Stimulated activated CD4-positive, alpha-beta T cell treated with anti-CD3 and anti-CD28 coated beads, Interleukin-15, amount 100 ng/mL, for 1 hour (primary cell): ENCODE results near the gene IGFN1.

Source experiments
- DNase-seq, 2 donors: peaks; one replicate each; pipeline ENCODE4 v3.0.0-alpha.2; 2020; ENCODE audit warnings: low read depth in 1 of 2, low spot score in 1 of 2

IGFN1 gene

GRCh38 chr1:201261771-201262547, 71.3 kb downstream of the IGFN1 start:
- no peak for DNase-seq

DNA sequence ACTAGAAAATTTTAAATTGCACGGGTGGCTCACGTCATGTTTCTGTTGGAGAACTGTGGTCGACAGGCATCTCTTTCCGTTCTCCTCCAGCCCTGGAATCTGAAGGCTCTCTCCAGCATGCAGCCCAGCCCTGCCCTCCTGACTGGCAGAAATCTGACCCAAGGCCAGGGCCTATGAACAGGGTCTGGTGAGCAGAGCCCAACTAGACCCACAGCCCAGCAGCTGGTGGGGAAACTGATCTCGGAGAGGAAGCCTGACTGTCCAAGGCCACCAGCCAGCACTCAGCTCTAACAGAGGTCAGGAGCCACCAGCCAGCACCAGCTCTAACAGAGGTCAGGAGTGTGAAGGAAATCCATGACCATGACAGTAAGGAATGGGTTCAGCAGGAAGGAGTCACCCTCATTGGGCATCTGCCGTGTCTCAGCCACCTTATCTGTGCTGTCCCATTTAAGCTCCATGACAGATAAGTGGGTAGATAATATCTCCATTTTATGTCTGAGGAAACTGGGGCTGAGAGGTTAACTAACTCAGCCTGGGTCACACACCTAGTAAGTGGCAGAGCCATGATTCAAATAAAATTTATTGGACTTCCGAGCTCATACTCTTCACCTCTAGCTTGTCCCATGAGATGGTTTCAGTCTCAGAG, 72.5 kb downstream of the IGFN1 start:
- DNase-seq, result no peak

- DNase-seq, result no peak
These were observed 73.4 kb downstream of the IGFN1 start for GRCh38 chr1:201264072-201264471.

DNA sequence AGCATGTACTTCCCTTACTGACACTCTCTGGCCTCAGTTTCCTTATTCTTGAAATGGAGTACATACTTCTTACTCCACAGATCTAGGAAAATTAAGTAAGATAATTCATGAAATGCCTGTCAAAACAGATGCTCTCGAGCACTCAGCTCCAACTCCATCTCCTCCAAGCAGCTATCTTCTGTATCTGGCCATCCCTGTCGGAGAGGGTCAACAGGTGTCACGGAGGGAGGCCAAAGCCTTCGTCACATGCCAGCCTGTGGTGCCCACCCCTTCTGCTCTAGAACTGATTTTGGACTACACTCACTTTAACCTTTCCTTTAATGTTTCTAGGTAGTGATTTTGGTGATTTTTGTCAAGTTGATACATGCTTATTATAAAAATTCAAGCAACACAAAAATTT, 73.9 kb downstream of the IGFN1 start:
- DNase-seq, result no peak

- DNase-seq, result no peak
These were observed 75.1 kb downstream of the IGFN1 start for GRCh38 chr1:201265756-201266155.

GRCh38 chr1:201266276-201266675, 75.7 kb downstream of the IGFN1 start:
- no peak for DNase-seq

DNA sequence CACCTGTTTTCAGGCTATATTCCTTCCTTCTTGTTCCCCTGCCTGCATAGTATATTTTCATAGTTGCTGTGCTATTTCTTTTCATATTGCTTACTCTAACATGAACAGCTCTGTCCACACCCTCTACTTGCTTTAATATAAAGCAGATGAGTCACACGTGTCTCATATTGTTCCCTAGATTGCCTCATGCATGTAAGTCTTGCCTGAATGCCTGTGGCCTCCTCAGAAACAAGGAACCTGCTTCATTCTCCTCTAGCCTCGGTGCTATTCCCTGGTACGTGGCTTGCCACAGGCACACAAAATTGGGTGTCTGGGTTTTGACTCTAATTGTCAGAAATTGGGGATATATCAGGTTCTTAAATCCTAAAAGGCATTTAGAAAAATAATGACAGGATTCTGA, 76.2 kb downstream of the IGFN1 start:
- DNase-seq, result no peak

GRCh38 chr1:201267481-201268229, 77.0 kb downstream of the IGFN1 start:
- DNase-seq, result no peak

DNA sequence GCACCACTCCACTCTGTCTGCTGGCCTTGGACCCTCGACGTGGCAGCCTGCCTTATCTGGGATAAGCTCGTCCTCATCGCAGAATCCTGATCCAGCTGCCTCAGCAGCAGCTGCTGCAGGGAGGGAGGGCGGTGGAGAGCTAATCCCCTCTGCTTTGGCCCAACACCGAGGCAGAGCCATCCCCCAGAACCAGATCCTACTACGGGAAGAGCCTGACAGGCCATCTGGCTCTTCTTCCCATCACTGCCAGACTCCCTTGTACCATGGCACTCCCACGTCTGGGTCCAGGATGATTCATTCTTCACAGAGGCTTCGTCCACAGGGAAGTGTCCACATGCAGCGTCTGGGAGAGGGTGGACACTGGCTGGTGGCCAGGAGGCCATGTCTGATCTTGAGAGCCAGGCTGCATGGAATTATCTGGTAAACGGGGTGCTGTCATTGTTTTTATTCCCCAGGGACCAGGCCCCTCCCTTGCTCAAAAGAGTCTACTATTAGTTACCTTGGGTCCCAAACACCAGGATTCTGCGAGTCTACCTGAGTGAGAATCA, 78.1 kb downstream of the IGFN1 start:
- DNase-seq, result no peak

DNA sequence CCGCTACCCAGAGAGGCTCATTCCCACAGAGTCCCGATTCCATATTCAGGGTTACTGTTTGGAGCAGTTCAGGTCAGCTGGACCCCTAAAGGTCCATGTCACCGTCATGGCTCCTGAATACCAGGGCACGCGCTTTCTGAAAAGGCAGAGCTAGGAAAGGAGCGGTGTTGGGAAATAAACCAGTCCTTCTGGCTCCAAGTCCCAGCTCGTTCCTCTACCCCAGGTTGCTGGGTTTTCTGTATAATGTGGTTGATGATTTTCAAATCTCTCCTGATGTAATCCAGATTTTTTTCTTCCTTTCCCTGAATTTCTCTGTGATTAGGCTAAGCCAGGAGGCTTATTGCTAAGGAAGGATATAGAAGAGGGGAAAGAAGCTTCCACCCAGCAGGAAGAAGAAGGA, 78.7 kb downstream of the IGFN1 start:
- no peak for DNase-seq

DNA sequence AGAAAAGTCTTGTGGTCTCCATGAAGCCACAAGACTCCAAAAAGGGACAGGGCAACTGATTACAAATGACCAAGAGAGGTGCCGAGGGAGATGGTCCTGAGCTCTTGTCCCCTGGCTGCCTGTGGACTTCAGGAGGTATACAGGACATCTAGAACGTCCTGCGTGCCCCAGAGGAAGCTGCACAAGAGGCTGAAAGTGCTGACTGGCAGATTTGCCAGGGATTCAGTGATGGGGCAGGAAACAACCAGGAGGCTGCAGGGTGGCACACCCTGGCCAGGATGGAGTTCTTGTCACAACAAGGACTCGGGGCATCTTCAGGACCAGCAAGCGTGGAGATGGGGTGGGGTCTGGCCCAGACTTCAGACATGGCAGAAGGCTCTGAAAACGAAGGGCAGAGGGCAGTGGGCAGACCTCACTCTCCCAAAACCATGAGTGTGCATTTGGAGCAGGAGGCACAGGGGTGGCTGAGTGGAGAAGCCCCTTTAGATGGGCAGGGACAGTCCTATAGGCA, 79.3 kb downstream of the IGFN1 start:
- no peak for DNase-seq

GRCh38 chr1:201270616-201271390, 80.2 kb downstream of the IGFN1 start:
- DNase-seq, result no peak

DNA sequence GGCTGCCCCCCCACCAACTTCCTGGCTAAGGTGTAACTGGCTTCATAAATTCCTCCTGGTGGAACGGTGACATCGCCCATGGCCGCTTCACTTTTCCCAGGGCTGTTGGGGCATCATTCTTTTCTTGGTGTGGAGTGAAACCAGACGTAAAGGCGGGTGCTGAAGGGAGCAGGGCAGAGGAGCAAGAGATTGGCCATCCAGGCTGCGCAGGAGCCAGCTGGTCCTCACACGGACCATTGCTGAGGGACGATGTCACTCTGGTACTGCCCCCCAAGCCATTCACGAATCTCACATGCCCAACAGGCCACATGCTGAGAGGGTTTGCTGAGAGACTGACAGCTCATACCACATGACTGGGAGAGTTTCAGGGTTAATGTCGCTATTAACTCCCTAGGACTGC, 82.2 kb downstream of the IGFN1 start:
- no peak for DNase-seq

GRCh38 chr1:201274616-201275252, 84.1 kb downstream of the IGFN1 start:
- no peak for DNase-seq

- DNase-seq, result no peak
These were observed 84.6 kb downstream of the IGFN1 start for GRCh38 chr1:201275253-201275666.

- no peak for DNase-seq
These were observed 86.3 kb downstream of the IGFN1 start for GRCh38 chr1:201276891-201277290.

DNA sequence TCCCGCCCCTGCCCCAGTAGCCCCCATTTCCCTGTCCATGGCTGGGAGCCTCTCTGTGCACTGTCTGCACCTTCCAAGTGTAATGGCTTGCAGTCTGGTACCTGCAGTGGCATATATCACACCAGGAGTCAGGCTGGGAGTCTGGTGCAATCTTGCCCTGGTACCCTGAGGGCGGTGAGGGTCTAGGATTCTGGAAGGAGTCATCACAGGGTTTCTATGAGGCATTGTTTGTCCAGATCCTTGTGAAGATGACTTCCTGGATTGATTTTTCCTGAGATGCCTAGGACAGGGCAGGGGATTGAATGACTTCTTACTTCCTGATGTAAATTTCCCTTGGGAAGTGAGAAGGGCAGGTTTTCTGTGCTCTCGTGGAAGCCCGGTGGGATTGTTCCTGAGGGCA, 86.8 kb downstream of the IGFN1 start:
- DNase-seq, result no peak
